ENCODE results near the gene NME8. TPM values are rescaled to one million over a fixed set of nuclear protein-coding genes. Genes with fewer than 3 reads are reported as not detected.
"Not testable (repeated sequence)": the region's sequence is repeated elsewhere in the genome, so short reads cannot be mapped to it uniquely, and the experiment has no call there.

NME8 gene
- total RNA-seq: not detected

- Mint-ChIP-seq H3K9me3 (peaks cover 6 to 16% of the 10 kb centered on the region in 2 donors), H3K36me3 (no peaks in the 10 kb centered on the region), H3K27ac (no peak within 1 kb of the TSS)
- DNase-seq (ENCODE audit: low spot score in 2 of 2) (no peak), ATAC-seq (no peak)
Observed at GRCh38 chr7:37848297-37848696, at the start of gene NME8. Gene NME8 (plus strand): TSS chr7:37848597. CDS start chr7:37850267, 1,670 bp downstream.

GRCh38 chr7:37806152-37806551 lies 42.2 kb upstream of the NME8 start:
- H3K36me3 Mint-ChIP-seq: no peaks in the 10 kb centered on the region
- no peak overlapping the region for H3K27ac Mint-ChIP-seq
- H3K9me3 Mint-ChIP-seq: no peaks in the 10 kb centered on the region
- DNase-seq (ENCODE audit: low spot score in 2 of 2) (no peak), ATAC-seq (no peak)

GRCh38 chr7:37812161-37812580 lies 36.2 kb upstream of the NME8 start:
- not testable (repeated sequence) for H3K9me3 Mint-ChIP-seq; H3K36me3 Mint-ChIP-seq; H3K27ac Mint-ChIP-seq; DNase-seq (ENCODE audit: low spot score in 2 of 2)
- peak in 1 of 2 donors; percentile 13 for ATAC-seq

- H3K27ac Mint-ChIP-seq: no peak overlapping the region
- H3K36me3 Mint-ChIP-seq: no peaks in the 10 kb centered on the region
- H3K9me3 Mint-ChIP-seq: no peaks in the 10 kb centered on the region
- no peak for DNase-seq (ENCODE audit: low spot score in 2 of 2)
- no peak for ATAC-seq
Observed at GRCh38 chr7:37815671-37816371, 32.6 kb upstream of the NME8 start.

- Mint-ChIP-seq H3K9me3 (no peaks in the 10 kb centered on the region), H3K36me3 (no peaks in the 10 kb centered on the region), H3K27ac (no peak overlapping the region)
- no peak for DNase-seq (ENCODE audit: low spot score in 2 of 2)
- no peak for ATAC-seq
Observed at GRCh38 chr7:37816922-37817590, 31.3 kb upstream of the NME8 start.

GRCh38 chr7:37817591-37817960 lies 30.8 kb upstream of the NME8 start:
- ATAC-seq: no peak
- DNase-seq (ENCODE audit: low spot score in 2 of 2): no peak
- Mint-ChIP-seq H3K9me3 (no peaks in the 10 kb centered on the region), H3K27ac (no peak overlapping the region), H3K36me3 (no peaks in the 10 kb centered on the region)

GRCh38 chr7:37817996-37818720 lies 30.2 kb upstream of the NME8 start:
- DNase-seq (ENCODE audit: low spot score in 2 of 2) (no peak), ATAC-seq (no peak)
- Mint-ChIP-seq H3K9me3 (no peaks in the 10 kb centered on the region), H3K36me3 (no peaks in the 10 kb centered on the region), H3K27ac (no peak overlapping the region)

- H3K27ac Mint-ChIP-seq: no peak overlapping the region
- H3K9me3 Mint-ChIP-seq: no peaks in the 10 kb centered on the region
- H3K36me3 Mint-ChIP-seq: no peaks in the 10 kb centered on the region
- no peak for ATAC-seq
- no peak for DNase-seq (ENCODE audit: low spot score in 2 of 2)
Observed at GRCh38 chr7:37820708-37821468, 27.5 kb upstream of the NME8 start.

- no peaks in the 10 kb centered on the region for H3K36me3 Mint-ChIP-seq
- H3K9me3 Mint-ChIP-seq: no peaks in the 10 kb centered on the region
- no peak overlapping the region for H3K27ac Mint-ChIP-seq
- no peak for ATAC-seq
- DNase-seq (ENCODE audit: low spot score in 2 of 2): no peak
Observed at GRCh38 chr7:37822946-37823345, 25.5 kb upstream of the NME8 start.

GRCh38 chr7:37823557-37823956 lies 24.8 kb upstream of the NME8 start:
- H3K9me3 Mint-ChIP-seq: no peaks in the 10 kb centered on the region
- no peaks in the 10 kb centered on the region for H3K36me3 Mint-ChIP-seq
- no peak for ATAC-seq

GRCh38 chr7:37825038-37825437 lies 23.4 kb upstream of the NME8 start:
- ATAC-seq (peak in 1 of 2 donors; percentile 48), DNase-seq (ENCODE audit: low spot score in 2 of 2) (no peak)
- H3K36me3 Mint-ChIP-seq: no peaks in the 10 kb centered on the region
- H3K27ac Mint-ChIP-seq: no peak overlapping the region
- H3K9me3 Mint-ChIP-seq: no peaks in the 10 kb centered on the region

More at GRCh38 chr7:37823557-37823956, 24.8 kb upstream of the NME8 start:
- H3K27ac Mint-ChIP-seq: no peak overlapping the region
- no peak for DNase-seq (ENCODE audit: low spot score in 2 of 2)

GRCh38 chr7:37826825-37827224 lies 21.6 kb upstream of the NME8 start:
- ATAC-seq: no peak
- Mint-ChIP-seq H3K36me3 (no peaks in the 10 kb centered on the region), H3K27ac (no peak overlapping the region), H3K9me3 (no peaks in the 10 kb centered on the region)
- no peak for DNase-seq (ENCODE audit: low spot score in 2 of 2)

GRCh38 chr7:37831244-37831643 lies 17.2 kb upstream of the NME8 start:
- Mint-ChIP-seq H3K36me3 (no peaks in the 10 kb centered on the region), H3K27ac (no peak overlapping the region), H3K9me3 (no peaks in the 10 kb centered on the region)
- no peak for ATAC-seq
- DNase-seq (ENCODE audit: low spot score in 2 of 2): no peak

GRCh38 chr7:37832194-37832593 lies 16.2 kb upstream of the NME8 start:
- Mint-ChIP-seq H3K27ac (no peak overlapping the region), H3K9me3 (no peaks in the 10 kb centered on the region), H3K36me3 (no peaks in the 10 kb centered on the region)
- no peak for ATAC-seq
- DNase-seq (ENCODE audit: low spot score in 2 of 2): no peak

GRCh38 chr7:37833107-37833817 lies 15.1 kb upstream of the NME8 start:
- H3K27ac Mint-ChIP-seq: no peak overlapping the region
- no peaks in the 10 kb centered on the region for H3K9me3 Mint-ChIP-seq
- ATAC-seq (peak in 1 of 2 donors; percentile 41), DNase-seq (ENCODE audit: low spot score in 2 of 2) (peak in 1 of 2 donors; percentile 41)
- H3K36me3 Mint-ChIP-seq: no peaks in the 10 kb centered on the region

- no peak for ATAC-seq
- no peak for DNase-seq (ENCODE audit: low spot score in 2 of 2)
- Mint-ChIP-seq H3K9me3 (no peaks in the 10 kb centered on the region), H3K36me3 (no peaks in the 10 kb centered on the region), H3K27ac (no peak overlapping the region)
Observed at GRCh38 chr7:37833818-37834146, 14.6 kb upstream of the NME8 start.
